SK-N-SH (cell line): ENCODE data around the gene NPM1. TPM values are rescaled to one million over a fixed set of nuclear protein-coding genes. Genes with fewer than 3 reads are reported as not detected.

ENCODE experiments used
- CTCF ChIA-PET: fragments of 300-600, 350-600 bp; formaldehyde crosslinking; extraction: SDS; loops from one replicate; lab custom pipeline; 2021; lab: Yijun Ruan, JAX
- POLR2A ChIA-PET: fragments of 350-600 bp; sonication (Branson Sonifier 250); formaldehyde crosslinking; extraction: SDS; loops from one replicate; lab custom pipeline; 2020; ENCODE audit warnings: antibody characterized with exemption, inconsistent platforms; lab: Yijun Ruan, JAX
- DNase-seq: peaks from one replicate; pipeline ENCODE4 v3.0.0; 2012
- H2AFZ ChIP-seq: fragments of 200-600 bp; sonication (generic); 2 replicates; pipeline ENCODE4 v1.8.1; 2016; ENCODE audit warnings: antibody characterized with exemption, mild to moderate bottlenecking, low read depth
- H3F3A ChIP-seq: fragments of 200-600 bp; sonication (generic); replicated peaks from 2 replicates; pipeline ENCODE3; 2016; ENCODE audit warnings: antibody characterized with exemption, mild to moderate bottlenecking; ENCODE audit not compliant: insufficient read depth
- H3K27ac ChIP-seq, 2 experiments: fragments of 200-500 bp in 1 of 2; fragments of 200-600 bp in 1 of 2; sonication (Bioruptor generic) in 1 of 2; sonication (generic), shearing (Covaris generic) in 1 of 2; 2 replicates each; pipeline versions ENCODE4 v1.5.1 to v1.6.1; 2014 to 2016; ENCODE audit warnings: low read depth in 2 of 2, inconsistent platforms in 1 of 2, low read length in 1 of 2, mild to moderate bottlenecking in 1 of 2, mixed read lengths in 1 of 2
- H3K27me3 ChIP-seq: fragments of 200-600 bp; sonication (generic), shearing (Covaris generic); 2 replicates; pipeline ENCODE4 v1.6.1; 2016; ENCODE audit warnings: mixed run types; ENCODE audit not compliant: insufficient read depth
- H3K36me3 ChIP-seq, 2 experiments: fragments of 200-500 bp in 1 of 2; fragments of 200-600 bp in 1 of 2; sonication (Bioruptor generic) in 1 of 2; sonication (generic) in 1 of 2; replicated peaks in 1 of 2; 2 replicates each; pipeline versions ENCODE3 to v1.5.1; 2014 to 2016; ENCODE audit warnings: low read length in 1 of 2, mild to moderate bottlenecking in 1 of 2; ENCODE audit not compliant: insufficient read depth in 2 of 2, control insufficient read depth in 1 of 2
- H3K4me1 ChIP-seq, 2 experiments: fragments of 200-500 bp in 1 of 2; fragments of 200-600 bp in 1 of 2; sonication (Bioruptor generic) in 1 of 2; sonication (generic), shearing (Covaris generic) in 1 of 2; 2 replicates each; pipeline versions ENCODE4 v1.5.1 to v1.6.1; 2014 to 2016; ENCODE audit warnings: low read depth in 1 of 2, low read length in 1 of 2, mixed run types in 1 of 2; ENCODE audit not compliant: insufficient read depth in 2 of 2, control insufficient read depth in 1 of 2
- H3K4me2 ChIP-seq: fragments of 200-600 bp; sonication (generic), shearing (Covaris generic); 2 replicates; pipeline ENCODE4 v1.6.1; 2017; ENCODE audit warnings: mixed run types
- H3K4me3 ChIP-seq, 2 experiments: fragments of 200-500 bp in 1 of 2; fragments of 200-600 bp in 1 of 2; sonication (Bioruptor generic) in 1 of 2; sonication (generic), shearing (Covaris generic) in 1 of 2; 2 replicates each; pipeline versions ENCODE4 v1.5.1 to v1.8.1; 2014 to 2016; ENCODE audit warnings: low read depth in 2 of 2, inconsistent platforms in 1 of 2, low read length in 1 of 2, mild to moderate bottlenecking in 1 of 2, mixed read lengths in 1 of 2, moderate library complexity in 1 of 2
- H3K79me2 ChIP-seq: fragments of 200-600 bp; sonication (generic); 2 replicates; pipeline ENCODE4 v1.8.1; 2017; ENCODE audit warnings: mild to moderate bottlenecking; ENCODE audit not compliant: insufficient read depth
- H3K9ac ChIP-seq: fragments of 200-600 bp; sonication (generic); 2 replicates; pipeline ENCODE4 v1.6.1; 2017; ENCODE audit warnings: mixed run types
- H3K9me2 ChIP-seq: fragments of 200-600 bp; sonication (generic); 2 replicates; pipeline ENCODE4 v1.6.1; 2017; ENCODE audit warnings: mixed run types
- H3K9me3 ChIP-seq: fragments of 200-600 bp; sonication (generic); 2 replicates; pipeline ENCODE4 v1.6.1; 2017; ENCODE audit warnings: mixed run types, mild to moderate bottlenecking, moderate library complexity
- H4K20me1 ChIP-seq: fragments of 200-600 bp; sonication (generic); 2 replicates; pipeline ENCODE4 v1.6.1; 2017; ENCODE audit warnings: mild to moderate bottlenecking, mixed run types; ENCODE audit not compliant: insufficient read depth
- CHD2 ChIP-seq: fragments of 150-350 bp; IDR thresholded peaks from 2 replicates; pipeline ENCODE4 v1.6.1; 2018; ENCODE audit warnings: low read length; ENCODE audit not compliant: partially characterized antibody
- CTCF ChIP-seq: fragments of 200-600 bp; sonication (generic); IDR thresholded peaks from 2 replicates; pipeline ENCODE4 v1.6.1; 2017; ENCODE audit warnings: antibody characterized with exemption, mild to moderate bottlenecking, moderate library complexity
- ELF1 ChIP-seq: IDR thresholded peaks from 2 replicates; pipeline ENCODE4 v1.4.0; 2012
- EZH2phosphoT487 ChIP-seq: fragments of 200-600 bp; sonication (generic); IDR thresholded peaks from 2 replicates; pipeline ENCODE4 v1.6.1; 2017; ENCODE audit warnings: low read depth, mixed run types, mild to moderate bottlenecking, antibody characterized with exemption, moderate library complexity, borderline replicate concordance
- FOSL2 ChIP-seq: IDR thresholded peaks from 2 replicates; pipeline ENCODE4 v1.4.0; 2012; ENCODE audit warnings: low read depth, mild to moderate bottlenecking, moderate library complexity, borderline replicate concordance
- FOXJ3 ChIP-seq: sonication (generic); formaldehyde crosslinking; IDR thresholded peaks from 2 replicates; pipeline ENCODE4 v1.5.1; 2020; ENCODE audit warnings: mild to moderate bottlenecking, missing genetic modification reagents
- GABPA ChIP-seq: IDR thresholded peaks from 2 replicates; pipeline ENCODE4 v1.4.0; 2012; ENCODE audit warnings: low read depth, mild to moderate bottlenecking
- GATA2 ChIP-seq: sonication (generic); formaldehyde crosslinking; IDR thresholded peaks from 2 replicates; pipeline ENCODE4 v1.5.0; 2020; ENCODE audit warnings: mild to moderate bottlenecking, missing genetic modification reagents
- JUND ChIP-seq: IDR thresholded peaks from 2 replicates; pipeline ENCODE4 v1.4.0; 2012
- MAX ChIP-seq: IDR thresholded peaks from 2 replicates; pipeline ENCODE4 v1.4.0; 2012; ENCODE audit warnings: low read depth
- MEF2A ChIP-seq: IDR thresholded peaks from 2 replicates; pipeline ENCODE4 v1.4.0; 2012; ENCODE audit warnings: low read depth, borderline replicate concordance
- NFIC ChIP-seq: IDR thresholded peaks from 2 replicates; pipeline ENCODE4 v1.4.0; 2012; ENCODE audit warnings: borderline replicate concordance
- NRF1 ChIP-seq: IDR thresholded peaks from 2 replicates; pipeline ENCODE4 v1.6.1; 2012; ENCODE audit warnings: low read depth, mild to moderate bottlenecking, low read length
- RCOR1 ChIP-seq: fragments of 150-350 bp; IDR thresholded peaks from 2 replicates; pipeline ENCODE4 v1.6.1; 2017; ENCODE audit warnings: antibody characterized with exemption, low read length
- SIN3A ChIP-seq: IDR thresholded peaks from 2 replicates; pipeline ENCODE4 v1.6.1; 2012; ENCODE audit warnings: low read depth, mild to moderate bottlenecking, low read length, moderate library complexity, borderline replicate concordance
- SMC3 ChIP-seq: IDR thresholded peaks from 2 replicates; pipeline ENCODE4 v1.6.1; 2012; ENCODE audit warnings: low read depth, low read length, improper control_type of control experiment
- USF2 ChIP-seq: fragments of 150-350 bp; IDR thresholded peaks from 2 replicates; pipeline ENCODE4 v1.6.1; 2017; ENCODE audit warnings: antibody characterized with exemption, low read length, low read depth, borderline replicate concordance
- YY1 ChIP-seq: IDR thresholded peaks from 2 replicates; pipeline ENCODE4 v1.4.0; 2012; ENCODE audit warnings: low read depth, mild to moderate bottlenecking
- ZBTB33 ChIP-seq: IDR thresholded peaks from 2 replicates; pipeline ENCODE4 v1.4.0; 2012; ENCODE audit warnings: low read depth, borderline replicate concordance
- WGBS: methylation state at CpG from one replicate; pipeline ENCODE4 v1.1.6; 2017; ENCODE audit warnings: low lambda C conversion rate; 5-methylcytosine and 5-hydroxymethylcytosine counted together
- polyA plus RNA-seq, 3 experiments: library from polyadenylated mRNA; depleted of rRNA; stranded (reverse); fragments of >200 nt; gene quantifications; 2 replicates each; pipeline ENCODE4 v1.2.3, GENCODE V29; 2012

Gene NPM1
- polyA plus RNA-seq, 1 of the 3 experiments (the other 2 are of a cell fraction), result 4,764 TPM

GRCh38 chr5:171431251-171431777 lies 43.7 kb downstream of the NPM1 start:
- ChIA-PET CTCF (interaction anchor here (0.7 to 1.4 kb wide), 2 partner anchors 12 to 475 kb away, joined by 3 to 5 read pairs; no protein-coding TSS in a partner anchor), POLR2A (no interaction called here)
- Histone ChIP-seq H3K27me3 (no peaks in the 10 kb centered on the region), H4K20me1 (no peaks in the 10 kb centered on the region), H3K4me1 (no peaks in the 10 kb centered on the region; a peak in 1 of 4 replicates), H3F3A (no peaks in the 10 kb centered on the region), H2AFZ (no peak overlapping the region), H3K9me3 (no peaks in the 10 kb centered on the region), H3K36me3 (no peaks in the 10 kb centered on the region), H3K9me2 (no peaks in the 10 kb centered on the region), H3K27ac (no peak overlapping the region), H3K4me3 (no peak overlapping the region), H3K4me2 (no peak overlapping the region), H3K9ac (no peak overlapping the region), H3K79me2 (no peaks in the 10 kb centered on the region)
- TF ChIP-seq GABPA (no peak), MEF2A (no peak), NRF1 (no peak), MAX (no peak), YY1 (no peak), RCOR1 (no peak), NFIC (no peak), USF2 (no peak), SIN3A (no peak), CHD2 (no peak), JUND (no peak), ZBTB33 (no peak), CTCF (no peak)
- 88% methylated on average over 6 of the region's 7 CpGs for WGBS
- DNase-seq, result no peak

GRCh38 chr5:171432076-171432475 lies 44.4 kb downstream of the NPM1 start:
- H3K27me3 ChIP-seq, result no peaks in the 10 kb centered on the region
- no peak overlapping the region for H3K27ac ChIP-seq
- H3F3A ChIP-seq, result no peaks in the 10 kb centered on the region
- WGBS, result 84% methylated on average over 5 of the region's 8 CpGs
- H3K4me1 ChIP-seq, result peaks cover 0 to 5% of the 10 kb centered on the region in 2 experiments; a peak in 1 of 4 replicates
- no peaks in the 10 kb centered on the region for H3K79me2 ChIP-seq
- no peaks in the 10 kb centered on the region for H3K9me2 ChIP-seq
- no peak overlapping the region for H2AFZ ChIP-seq
- no peak overlapping the region for H3K4me2 ChIP-seq
- POLR2A ChIA-PET, result no interaction called here
- no peaks in the 10 kb centered on the region for H3K36me3 ChIP-seq
- no peak for TF ChIP-seq FOXJ3
- no peak for TF ChIP-seq YY1
- no peak for TF ChIP-seq JUND
- no peak for TF ChIP-seq GATA2 (CRISPR knock-in tag)
- TF ChIP-seq FOSL2, result no peak
- TF ChIP-seq CTCF, result no peak
- TF ChIP-seq EZH2phosphoT487, result no peak
- no peak for TF ChIP-seq ELF1
- no peak for TF ChIP-seq SMC3
- no peak for TF ChIP-seq NRF1
- CTCF ChIA-PET, result interaction anchor here (0.6 kb wide), 1 partner anchor 13 kb away, joined by 3 read pairs; the partner anchor contains the start of gene FGF18
- no peak overlapping the region for H3K4me3 ChIP-seq
- H3K9ac ChIP-seq, result no peak overlapping the region
- no peak for DNase-seq
- H3K9me3 ChIP-seq, result no peaks in the 10 kb centered on the region
- H4K20me1 ChIP-seq, result no peaks in the 10 kb centered on the region
